ENCODE measurements around the gene ZNF407.
A peak's percentile ranks its signal among the peaks of the same experiment; 100 is the strongest.

ZNF407 gene

GRCh38 chr18:74981476-74981875 lies 383.8 kb downstream of the ZNF407 start:
- DNase-seq = no peak

GRCh38 chr18:74982946-74983635 lies 385.4 kb downstream of the ZNF407 start:
- DNase-seq = no peak

- DNase-seq = no peak
These were observed 391.5 kb downstream of the ZNF407 start for GRCh38 chr18:74989134-74989533.

- DNase-seq = peak; percentile 60
These were observed 393.0 kb downstream of the ZNF407 start for GRCh38 chr18:74990563-74991081.

GRCh38 chr18:74994502-74995418 lies 397.1 kb downstream of the ZNF407 start:
- DNase-seq = no peak

GRCh38 chr18:74995419-74995736 lies 397.7 kb downstream of the ZNF407 start:
- no peak for DNase-seq

GRCh38 chr18:74996055-74996454 lies 398.4 kb downstream of the ZNF407 start:
- no peak for DNase-seq

- DNase-seq = no peak
These were observed 399.3 kb downstream of the ZNF407 start for GRCh38 chr18:74996996-74997395.

GRCh38 chr18:75000920-75001319 lies 403.2 kb downstream of the ZNF407 start:
- DNase-seq = no peak

- no peak for DNase-seq
These were observed 405.4 kb downstream of the ZNF407 start for GRCh38 chr18:75003039-75003438.

- DNase-seq = peak; percentile 64
These were observed 406.4 kb downstream of the ZNF407 start for GRCh38 chr18:75003764-75004690.

- DNase-seq = no peak
These were observed 408.0 kb downstream of the ZNF407 start for GRCh38 chr18:75005626-75006025.

- DNase-seq = no peak
These were observed 410.5 kb downstream of the ZNF407 start for GRCh38 chr18:75008186-75008585.

- no peak for DNase-seq
These were observed 411.6 kb downstream of the ZNF407 start for GRCh38 chr18:75009296-75009695.

GRCh38 chr18:75009878-75010277 lies 412.2 kb downstream of the ZNF407 start:
- DNase-seq = no peak

- no peak for DNase-seq
These were observed 412.6 kb downstream of the ZNF407 start for GRCh38 chr18:75010278-75010677.

GRCh38 chr18:75010689-75011088 lies 413.0 kb downstream of the ZNF407 start:
- DNase-seq = no peak

- no peak for DNase-seq
These were observed 418.5 kb downstream of the ZNF407 start for GRCh38 chr18:75016025-75016717.

GRCh38 chr18:75023473-75023872 lies 425.8 kb downstream of the ZNF407 start:
- no peak for DNase-seq

GRCh38 chr18:75024871-75025270 lies 427.2 kb downstream of the ZNF407 start:
- DNase-seq = no peak

GRCh38 chr18:75025573-75025972 lies 427.9 kb downstream of the ZNF407 start:
- no peak for DNase-seq

- DNase-seq = no peak
These were observed 431.8 kb downstream of the ZNF407 start for GRCh38 chr18:75029481-75029880.

Data from DMS 273 treated with DMSO at 0.1 percent for 48 hours (cell line).